Measurements from ENCODE around the gene TSPAN14. TPM values are rescaled to one million over a fixed set of nuclear protein-coding genes. Genes with fewer than 3 reads are reported as not detected.
A peak's percentile ranks its signal among the peaks of the same experiment; 100 is the strongest.

The TSPAN14 gene
- total RNA-seq, 4 donors from 2014 or later = 61.6 to 83.4 (median 77.9) TPM

DNA sequence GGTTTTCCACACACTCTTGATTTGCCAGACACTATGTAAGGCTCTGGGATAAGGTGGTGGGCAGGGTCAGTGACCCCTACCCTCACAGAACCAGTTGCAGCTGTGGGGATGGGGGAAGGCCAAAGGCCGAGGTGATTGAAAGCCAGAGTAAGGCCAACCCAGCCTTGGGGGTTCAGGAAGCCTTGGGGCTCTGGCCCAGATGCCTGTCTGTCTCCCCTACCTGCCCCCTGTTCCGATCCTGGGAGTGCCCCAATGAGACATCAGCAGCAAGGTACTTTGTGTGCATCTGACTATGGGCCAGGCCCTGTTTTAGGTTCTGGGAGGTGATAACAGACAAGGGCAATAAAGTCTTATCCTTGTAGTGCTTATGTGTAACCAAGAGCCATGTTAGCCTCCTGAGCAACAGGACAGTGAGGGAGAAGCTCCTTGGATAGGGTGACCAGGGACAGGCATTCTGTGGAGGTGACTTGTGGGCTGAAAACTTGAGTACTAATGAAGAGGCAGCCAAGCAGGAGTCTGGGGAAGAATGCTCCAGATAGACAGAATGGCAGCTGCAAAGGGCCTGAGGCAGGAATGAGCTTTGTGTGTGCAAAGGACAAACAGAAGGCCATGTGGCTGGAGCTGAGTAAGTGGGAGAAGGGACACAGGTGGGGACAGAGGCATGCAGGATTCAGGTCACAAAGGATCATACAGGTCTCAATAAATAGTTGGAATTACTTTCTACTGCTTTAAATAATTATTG, 35.4 kb downstream of the TSPAN14 start:
- H3K27me3 ChIP-seq = no peaks in the 10 kb centered on the region
- no peak for TF ChIP-seq POLR2A (IDR thresholded peaks at IDR 0.05)
- TF ChIP-seq, protein P1, sequence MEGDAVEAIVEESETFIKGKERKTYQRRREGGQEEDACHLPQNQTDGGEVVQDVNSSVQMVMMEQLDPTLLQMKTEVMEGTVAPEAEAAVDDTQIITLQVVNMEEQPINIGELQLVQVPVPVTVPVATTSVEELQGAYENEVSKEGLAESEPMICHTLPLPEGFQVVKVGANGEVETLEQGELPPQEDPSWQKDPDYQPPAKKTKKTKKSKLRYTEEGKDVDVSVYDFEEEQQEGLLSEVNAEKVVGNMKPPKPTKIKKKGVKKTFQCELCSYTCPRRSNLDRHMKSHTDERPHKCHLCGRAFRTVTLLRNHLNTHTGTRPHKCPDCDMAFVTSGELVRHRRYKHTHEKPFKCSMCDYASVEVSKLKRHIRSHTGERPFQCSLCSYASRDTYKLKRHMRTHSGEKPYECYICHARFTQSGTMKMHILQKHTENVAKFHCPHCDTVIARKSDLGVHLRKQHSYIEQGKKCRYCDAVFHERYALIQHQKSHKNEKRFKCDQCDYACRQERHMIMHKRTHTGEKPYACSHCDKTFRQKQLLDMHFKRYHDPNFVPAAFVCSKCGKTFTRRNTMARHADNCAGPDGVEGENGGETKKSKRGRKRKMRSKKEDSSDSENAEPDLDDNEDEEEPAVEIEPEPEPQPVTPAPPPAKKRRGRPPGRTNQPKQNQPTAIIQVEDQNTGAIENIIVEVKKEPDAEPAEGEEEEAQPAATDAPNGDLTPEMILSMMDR (IDR thresholded peaks at IDR 0.05) = no peak
- intact Hi-C loops (cut with DNase I) = no loop called here
- H3K27ac ChIP-seq = no peak overlapping the region
- H3K4me3 ChIP-seq (replicated peaks in 1 of 3) = no peak overlapping the region
- WGBS, 2 donors = 100% methylated on average over 2 of the region's 2 CpGs
- H3K4me1 ChIP-seq = peaks cover 68 to 75% of the 10 kb centered on the region in 2 donors
- peaks cover 0 to 14% of the 10 kb centered on the region in 2 donors for H3K36me3 ChIP-seq
- DNase-seq = no peak
- no peaks in the 10 kb centered on the region for H3K9me3 ChIP-seq

DNA sequence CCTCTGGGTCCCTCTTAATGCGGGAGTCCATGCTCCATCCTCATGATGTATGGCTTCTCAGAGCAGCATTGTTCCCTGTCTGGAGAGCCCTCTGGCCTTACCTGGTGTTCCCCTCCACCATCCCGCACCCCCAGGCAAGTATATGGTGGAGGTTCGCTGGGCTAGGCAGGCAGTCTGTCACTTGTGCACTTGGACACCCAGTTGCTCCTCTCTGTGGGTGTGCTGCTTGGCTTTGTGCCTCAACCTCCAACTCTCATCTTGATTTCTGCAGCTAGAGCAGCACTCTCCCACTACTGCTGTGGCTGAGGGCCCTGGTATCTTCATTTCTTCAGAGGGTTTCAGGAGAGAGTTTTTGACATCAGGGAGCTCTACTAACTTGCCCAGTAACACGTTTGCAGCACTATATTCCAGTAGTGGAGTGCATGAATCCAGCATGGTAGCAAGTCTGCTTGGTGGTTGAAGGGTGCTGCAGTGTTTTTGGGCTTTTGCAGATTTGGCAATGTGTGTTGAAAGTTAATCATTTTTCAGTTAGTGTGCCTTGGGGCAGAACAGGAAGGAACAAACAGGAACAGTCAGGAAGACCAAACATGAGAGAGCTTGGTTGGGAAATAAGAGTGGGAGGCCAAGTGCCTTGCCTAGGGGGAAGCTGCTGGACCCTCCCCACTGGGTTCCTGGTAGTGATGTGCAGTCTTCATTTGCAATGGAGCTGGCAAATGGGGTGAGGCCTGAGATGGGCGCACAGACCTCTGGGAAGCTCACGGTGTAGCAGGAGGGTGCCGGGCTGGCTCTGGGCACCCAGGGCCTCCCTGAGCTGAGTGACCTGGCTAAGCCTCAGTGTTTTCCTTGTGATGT, 37.4 kb downstream of the TSPAN14 start:
- DNase-seq = no peak
- peaks cover 56 to 74% of the 10 kb centered on the region in 2 donors for H3K4me1 ChIP-seq

DNA sequence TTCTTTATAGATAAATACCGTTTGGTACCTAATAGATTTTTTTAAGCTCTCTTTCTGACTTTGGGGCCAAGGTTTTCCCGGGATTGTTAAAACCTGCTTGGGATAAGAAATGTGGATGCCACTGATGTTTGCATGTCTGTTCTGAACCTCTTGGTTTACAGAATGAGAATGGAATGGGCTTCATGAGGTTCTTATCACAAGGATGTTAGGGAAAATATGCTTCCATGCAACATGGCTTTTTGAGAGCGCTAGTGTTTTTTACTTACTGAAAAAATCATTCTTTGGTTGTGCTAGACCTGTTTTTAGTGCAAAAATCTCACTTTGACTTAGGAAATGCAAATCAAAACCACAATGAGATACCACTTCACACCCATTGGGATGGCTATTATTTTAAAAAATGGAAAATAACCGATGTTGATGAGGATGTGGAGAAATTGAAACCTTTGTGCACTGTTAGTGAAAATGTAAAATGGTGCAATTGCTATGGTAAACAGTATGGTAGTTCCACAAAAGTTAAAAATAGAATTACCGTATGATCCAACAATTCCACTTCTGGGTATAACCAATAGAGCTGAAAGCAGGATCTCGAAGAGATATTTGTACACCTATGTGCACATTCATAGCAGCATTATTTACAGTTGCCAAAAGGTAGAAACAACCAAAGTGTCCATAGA, 38.9 kb downstream of the TSPAN14 start:
- H3K27ac ChIP-seq = peak overlapping the region in 2 of 3 donors; percentile 38
- TF ChIP-seq POLR2A (IDR thresholded peaks at IDR 0.05) = no peak
- TF ChIP-seq, protein P1 (IDR thresholded peaks at IDR 0.05) = no peak
- 78 to 83% methylated on average over 6 of the region's 6 CpGs for WGBS, 2 donors

More for the DNA sequence above, 37.4 kb downstream of the TSPAN14 start:
- Histone ChIP-seq H3K27ac (peak overlapping the region; percentile 8 to 69 (median 65)), H3K9me3 (no peaks in the 10 kb centered on the region), H3K27me3 (no peaks in the 10 kb centered on the region), H3K4me3 (replicated peaks in 1 of 3) (no peak overlapping the region), H3K36me3 (peaks cover 0 to 14% of the 10 kb centered on the region in 2 donors)
- WGBS, 2 donors = 67 to 77% methylated on average over 7 of the region's 7 CpGs
- TF ChIP-seq POLR2A (IDR thresholded peaks at IDR 0.05) = no peak
- TF ChIP-seq, protein P1 (IDR thresholded peaks at IDR 0.05) = no peak
- intact Hi-C loops (cut with DNase I) = no loop called here

DNA sequence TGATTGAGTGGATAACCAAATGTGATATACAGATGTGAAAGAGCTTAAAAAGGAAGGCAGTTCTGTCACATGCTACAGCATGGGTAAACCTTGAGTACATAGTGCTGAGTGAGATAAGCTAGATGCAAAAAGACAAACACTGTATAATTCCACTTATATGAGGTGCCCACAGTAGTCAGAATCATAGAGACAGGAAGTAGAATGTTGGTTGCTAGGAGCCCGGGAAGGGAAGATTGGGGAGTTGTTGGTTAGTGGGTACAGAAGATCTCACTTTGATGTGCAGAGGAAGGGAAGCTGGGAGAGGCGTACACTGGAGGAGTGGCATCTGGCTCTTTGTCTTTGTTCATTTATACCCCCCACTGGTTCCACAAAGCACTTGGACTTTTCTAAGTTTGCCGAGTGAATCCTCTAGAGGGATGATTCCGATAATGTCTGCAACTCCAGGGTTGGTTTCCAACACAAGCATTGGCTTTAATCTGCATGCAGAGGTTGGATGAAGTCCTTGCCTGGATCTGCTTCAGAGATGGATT, 39.5 kb downstream of the TSPAN14 start:
- H3K27ac ChIP-seq = peak overlapping the region; percentile 35 to 38 (median 38)
- 41 to 62% methylated on average over 3 to 4 of the region's 4 CpGs for WGBS, 2 donors
- H3K27me3 ChIP-seq = no peaks in the 10 kb centered on the region
- no peak for DNase-seq
- H3K36me3 ChIP-seq = peaks cover 0 to 14% of the 10 kb centered on the region in 2 donors
- H3K4me3 ChIP-seq (replicated peaks in 1 of 3) = no peak overlapping the region
- H3K4me1 ChIP-seq = peaks cover 49 to 75% of the 10 kb centered on the region in 2 donors
- TF ChIP-seq POLR2A (IDR thresholded peaks at IDR 0.05) = no peak
- TF ChIP-seq, protein P1 (IDR thresholded peaks at IDR 0.05) = no peak
- intact Hi-C loops (cut with DNase I) = no loop called here
- no peaks in the 10 kb centered on the region for H3K9me3 ChIP-seq

More for the DNA sequence above, 38.9 kb downstream of the TSPAN14 start:
- H3K4me1 ChIP-seq = peaks cover 49 to 75% of the 10 kb centered on the region in 2 donors
- intact Hi-C loops (cut with DNase I) = no loop called here
- H3K27me3 ChIP-seq = no peaks in the 10 kb centered on the region
- DNase-seq = no peak
- H3K36me3 ChIP-seq = peaks cover 0 to 14% of the 10 kb centered on the region in 2 donors
- no peak overlapping the region for H3K4me3 ChIP-seq (replicated peaks in 1 of 3)
- no peaks in the 10 kb centered on the region for H3K9me3 ChIP-seq
